ENCODE data around the gene FAM120B.

Gene FAM120B

GRCh38 chr6:170433163-170434116, 126.9 kb downstream of the FAM120B start:
- DNase-seq, result no peak

- no peak for DNase-seq
Observed at GRCh38 chr6:170434117-170434820, 127.7 kb downstream of the FAM120B start.

- no peak for DNase-seq
Observed at GRCh38 chr6:170434821-170435155, 128.2 kb downstream of the FAM120B start.

- no peak for DNase-seq
Observed at GRCh38 chr6:170435766-170436165, 129.2 kb downstream of the FAM120B start.

GRCh38 chr6:170436209-170436809, 129.8 kb downstream of the FAM120B start:
- no peak for DNase-seq

GRCh38 chr6:170437719-170438401, 131.3 kb downstream of the FAM120B start:
- no peak for DNase-seq

- DNase-seq, result peak; percentile 59
Observed at GRCh38 chr6:170438402-170438753, 131.8 kb downstream of the FAM120B start.

- DNase-seq, result no peak
Observed at GRCh38 chr6:170438861-170439260, 132.3 kb downstream of the FAM120B start.

GRCh38 chr6:170439366-170440361, 133.1 kb downstream of the FAM120B start:
- no peak for DNase-seq

- no peak for DNase-seq
Observed at GRCh38 chr6:170440437-170440836, 133.9 kb downstream of the FAM120B start.

- no peak for DNase-seq
Observed at GRCh38 chr6:170441316-170441715, 134.8 kb downstream of the FAM120B start.

- DNase-seq, result no peak
Observed at GRCh38 chr6:170442596-170442995, 136.0 kb downstream of the FAM120B start.

GRCh38 chr6:170443151-170443662, 136.6 kb downstream of the FAM120B start:
- DNase-seq, result no peak

GRCh38 chr6:170444056-170444591, 137.6 kb downstream of the FAM120B start:
- no peak for DNase-seq

- DNase-seq, result no peak
Observed at GRCh38 chr6:170444811-170445211, 138.3 kb downstream of the FAM120B start.

- no peak for DNase-seq
Observed at GRCh38 chr6:170445487-170445886, 138.9 kb downstream of the FAM120B start.

GRCh38 chr6:170445971-170446370, 139.4 kb downstream of the FAM120B start:
- DNase-seq, result no peak

- DNase-seq, result no peak
Observed at GRCh38 chr6:170446841-170447560, 140.4 kb downstream of the FAM120B start.

- no peak for DNase-seq
Observed at GRCh38 chr6:170447561-170447930, 141.0 kb downstream of the FAM120B start.

- no peak for DNase-seq
Observed at GRCh38 chr6:170448317-170448716, 141.8 kb downstream of the FAM120B start.

Measured in stimulated activated CD4-positive, alpha-beta T cell treated with anti-CD3 and anti-CD28 coated beads, Interleukin-15, amount 100 ng/mL, for 24 hours (primary cell).